Activated CD4-positive, alpha-beta T cell treated with anti-CD3 and anti-CD28 coated beads for 24 hours (primary cell): ENCODE measurements around the gene MGST1.

Source experiments
- DNase-seq, 2 donors: peaks; one replicate each; pipeline ENCODE4 v3.0.0-alpha.2; 2020; ENCODE audit warnings: low read depth in 2 of 2

The MGST1 gene, protein sequence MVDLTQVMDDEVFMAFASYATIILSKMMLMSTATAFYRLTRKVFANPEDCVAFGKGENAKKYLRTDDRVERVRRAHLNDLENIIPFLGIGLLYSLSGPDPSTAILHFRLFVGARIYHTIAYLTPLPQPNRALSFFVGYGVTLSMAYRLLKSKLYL

DNA sequence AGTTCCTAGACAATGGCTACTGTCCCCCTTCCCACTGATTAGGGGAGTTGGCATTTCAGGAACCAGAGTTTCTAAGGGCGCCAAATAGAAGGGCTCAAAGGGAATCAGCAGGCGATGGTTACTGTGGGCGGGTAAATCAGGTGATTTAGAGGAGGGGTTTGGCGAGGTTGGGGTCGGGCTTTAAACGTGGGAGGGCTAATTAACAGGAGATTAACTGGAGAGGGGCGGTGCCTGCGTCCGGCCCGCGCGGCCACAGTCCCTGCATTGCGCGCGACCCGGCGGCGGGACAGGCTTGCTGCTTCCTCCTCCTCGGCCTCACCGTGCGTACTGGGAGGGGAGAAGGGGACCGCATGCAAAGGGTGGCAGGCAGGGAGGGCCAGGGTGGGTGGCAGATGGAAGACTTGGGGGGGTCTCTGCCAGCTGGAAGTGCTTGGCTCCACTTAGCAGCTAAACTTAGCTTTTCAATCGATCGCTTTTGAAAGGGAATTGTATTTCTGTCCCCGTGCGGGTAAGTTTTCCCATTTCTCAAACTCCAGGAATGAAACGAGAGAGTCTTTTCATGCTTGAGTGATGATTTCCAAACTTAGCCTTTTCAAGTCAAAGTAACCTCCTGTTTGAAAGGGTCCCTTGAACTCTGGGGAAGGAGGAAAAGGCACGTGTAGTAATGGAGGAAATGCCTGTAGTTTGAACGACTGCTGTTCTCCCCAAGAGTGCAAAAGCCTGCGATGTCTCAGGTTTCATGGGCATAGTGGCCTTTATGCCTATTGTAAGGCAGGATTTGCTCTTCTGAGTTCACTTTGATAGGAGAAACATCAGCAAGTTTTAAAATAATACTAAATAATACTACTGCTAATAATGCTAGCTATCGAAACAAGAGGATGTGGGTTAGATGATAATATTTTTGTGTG lies at the start of gene MGST1:
Gene MGST1 (plus strand): TSS at position 255 of the 908 bp plus-strand sequence. CDS start 6,608 bp downstream, outside the sequence.
- no peak for DNase-seq

- no peak for DNase-seq
Observed at GRCh38 chr12:16299403-16299802, 48.0 kb upstream of the MGST1 start.

- DNase-seq, result no peak
Observed at GRCh38 chr12:16300122-16300521, 47.3 kb upstream of the MGST1 start.

- no peak for DNase-seq
Observed at GRCh38 chr12:16300736-16301135, 46.7 kb upstream of the MGST1 start.

GRCh38 chr12:16303939-16304338 lies 43.5 kb upstream of the MGST1 start:
- no peak for DNase-seq

- no peak for DNase-seq
Observed at GRCh38 chr12:16307856-16308475, 39.5 kb upstream of the MGST1 start.

GRCh38 chr12:16310934-16311333 lies 36.5 kb upstream of the MGST1 start:
- no peak for DNase-seq

- no peak for DNase-seq
Observed at GRCh38 chr12:16323010-16323409, 24.4 kb upstream of the MGST1 start.

DNA sequence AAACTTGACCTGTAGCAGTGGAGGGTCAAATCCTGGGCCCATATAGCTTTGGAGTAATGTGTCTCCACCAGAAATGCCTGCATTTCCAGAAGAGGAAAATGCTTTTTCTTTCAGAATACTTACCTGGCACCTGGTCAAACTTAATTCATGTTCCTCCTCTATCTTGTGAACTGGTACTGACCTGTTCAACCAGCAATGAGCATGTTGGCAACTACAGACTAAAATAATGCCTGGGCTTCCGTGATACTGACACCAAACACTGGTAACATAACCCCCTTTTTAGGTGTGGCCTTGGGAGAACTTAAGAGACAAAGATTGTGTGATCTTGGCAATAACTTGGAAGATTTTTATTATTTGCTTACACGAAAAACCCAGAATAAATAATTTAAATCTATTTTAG lies 23.8 kb upstream of the MGST1 start:
- DNase-seq, result no peak

- DNase-seq, result no peak
Observed at GRCh38 chr12:16324272-16324671, 23.2 kb upstream of the MGST1 start.

DNA sequence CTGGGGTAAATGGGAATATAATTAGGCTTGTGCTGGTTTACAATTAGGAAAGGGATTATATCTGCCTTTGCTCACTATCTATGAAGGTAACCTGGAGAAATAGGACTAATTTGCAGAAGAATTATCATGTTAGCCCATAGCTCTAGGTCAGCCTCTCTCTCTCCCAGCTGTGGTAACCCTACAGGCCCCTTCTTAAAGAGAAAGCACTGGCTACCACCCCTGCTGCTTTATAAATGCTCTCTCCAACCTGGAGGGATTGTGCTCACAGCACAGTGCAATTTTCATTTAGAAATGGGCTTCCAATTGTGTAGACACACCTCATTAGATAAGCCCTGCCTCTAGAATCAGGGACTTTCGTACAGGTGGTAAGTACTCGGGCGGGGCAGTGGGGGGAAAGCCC lies 22.7 kb upstream of the MGST1 start:
- no peak for DNase-seq

- DNase-seq, result no peak
Observed at GRCh38 chr12:16325426-16325825, 22.0 kb upstream of the MGST1 start.

DNA sequence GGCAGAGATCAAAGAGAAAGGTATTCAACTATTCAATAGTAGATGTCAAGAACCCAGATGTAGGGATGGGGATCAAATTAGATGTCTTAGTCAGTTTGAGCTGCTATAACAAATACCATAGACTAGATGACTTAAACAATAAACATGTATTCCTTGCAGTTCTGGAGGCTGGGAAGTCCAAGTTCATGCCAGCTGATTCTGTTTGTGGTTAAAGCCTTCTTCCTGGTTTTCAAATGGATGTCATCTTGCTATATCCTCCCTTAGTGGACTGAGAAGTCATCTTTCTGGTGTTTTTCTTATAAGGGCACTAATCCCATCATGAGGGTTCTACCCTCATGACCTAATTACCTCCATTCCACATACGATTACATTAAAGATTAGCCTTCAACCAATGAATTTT lies 19.5 kb upstream of the MGST1 start:
- DNase-seq, result no peak

GRCh38 chr12:16329594-16329993 lies 17.9 kb upstream of the MGST1 start:
- no peak for DNase-seq

DNA sequence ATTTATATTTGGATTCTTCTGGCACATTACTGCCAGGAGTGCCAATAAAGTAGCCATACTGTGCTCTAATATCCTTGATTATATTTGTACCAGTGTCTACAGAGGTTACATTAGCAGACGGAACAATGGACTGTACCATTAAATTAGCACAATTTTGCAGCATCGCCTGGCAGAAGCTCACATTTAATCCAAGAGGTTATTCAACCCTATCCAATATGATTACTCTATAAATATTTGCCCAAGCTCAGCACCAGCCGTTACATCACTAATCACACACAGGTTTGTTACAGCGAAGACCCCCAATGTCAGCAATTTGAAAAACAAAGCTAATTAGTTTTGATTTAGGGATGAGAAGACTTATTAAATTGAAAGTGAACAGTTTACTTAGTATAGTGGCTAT lies 16.9 kb upstream of the MGST1 start:
- no peak for DNase-seq

- DNase-seq, result no peak
Observed at GRCh38 chr12:16331998-16332397, 15.4 kb upstream of the MGST1 start.

GRCh38 chr12:16335838-16336237 lies 11.6 kb upstream of the MGST1 start:
- DNase-seq, result no peak

- DNase-seq, result no peak
Observed at GRCh38 chr12:16344269-16344668, 3.2 kb upstream of the MGST1 start.

DNA sequence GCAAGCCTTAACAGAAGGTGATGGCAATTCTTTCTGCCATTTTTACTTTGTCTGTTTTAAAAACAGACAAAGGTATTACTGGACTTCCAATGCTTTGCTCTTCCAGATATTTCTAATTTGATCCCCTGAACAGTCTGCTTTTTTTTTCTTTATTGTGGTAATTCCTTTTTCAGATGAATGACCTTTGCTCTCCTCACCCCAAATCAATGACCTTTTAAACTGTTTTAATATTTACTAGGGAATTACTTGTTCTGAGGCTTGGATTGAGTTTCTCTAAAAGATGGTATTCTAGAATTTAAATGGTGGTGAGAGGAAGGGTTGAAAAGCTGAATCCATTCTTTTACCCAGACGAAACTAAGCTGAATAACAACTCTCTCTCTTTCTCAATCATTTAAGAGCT lies 2.3 kb upstream of the MGST1 start:
- DNase-seq, result no peak

- DNase-seq, result no peak
Observed at GRCh38 chr12:16346958-16347357, 487 bp upstream of the MGST1 start.

GRCh38 chr12:16348435-16349130 lies 1.1 kb downstream of the MGST1 start:
- no peak for DNase-seq

- DNase-seq, result no peak
Observed at GRCh38 chr12:16349131-16349460, 1.7 kb downstream of the MGST1 start.
